Activated CD4-positive, alpha-beta memory T cell treated with anti-CD3 and anti-CD28 coated beads for 36 hours (primary cell): Measurements from ENCODE around the gene DPP10. TPM values are rescaled to one million over a fixed set of nuclear protein-coding genes. Genes with fewer than 3 reads are reported as not detected.

Source experiments
- CTCF ChIA-PET: fragments of 350-600 bp; sonication (Branson Sonifier 250); formaldehyde crosslinking; loops from one replicate; lab custom pipeline; 2021; ENCODE audit warnings: antibody characterized with exemption, inconsistent platforms; lab: Charles Lee
- POLR2A ChIA-PET: fragments of 350-600 bp; sonication (Branson Sonifier 250); formaldehyde crosslinking; loops from one replicate; lab custom pipeline; 2021; ENCODE audit warnings: antibody characterized with exemption; lab: Charles Lee
- DNase-seq: peaks from one replicate; pipeline ENCODE4 v3.0.0-alpha.2; 2020
- H3K27ac Mint-ChIP-seq: one replicate; pipeline ENCODE4 v1.8.0; 2021; ENCODE audit warnings: mixed read lengths
- H3K27me3 Mint-ChIP-seq: one replicate; pipeline ENCODE4 v1.8.0; 2021; ENCODE audit warnings: mixed read lengths
- H3K36me3 Mint-ChIP-seq: one replicate; pipeline ENCODE4 v1.8.0; 2021; ENCODE audit warnings: mixed read lengths
- H3K4me1 Mint-ChIP-seq: one replicate; pipeline ENCODE4 v1.8.0; 2021; ENCODE audit warnings: low read depth, mixed read lengths
- H3K4me3 Mint-ChIP-seq: one replicate; pipeline ENCODE4 v1.8.0; 2021; ENCODE audit warnings: mild to moderate bottlenecking, mixed read lengths
- H3K9me3 Mint-ChIP-seq: one replicate; pipeline ENCODE4 v1.8.0; 2021; ENCODE audit warnings: mixed read lengths
- intact Hi-C: fragments of 100-400 bp; cut with micrococcal nuclease; formaldehyde crosslinking; loops from one replicate; pipeline ENCODE4 v1.15.1; 2023
- total RNA-seq, 2 experiments: library from RNA; stranded (reverse); gene quantifications; one replicate each; pipeline ENCODE4 v1.2.3, GENCODE V29; 2021

The DPP10 gene
- total RNA-seq, 2 experiments from 2014 or later = not detected

- Mint-ChIP-seq H3K4me1 (no peaks in the 10 kb centered on the region), H3K4me3 (no peak overlapping the region), H3K27me3 (no peaks in the 10 kb centered on the region), H3K27ac (no peak overlapping the region), H3K9me3 (peaks cover 8% of the 10 kb centered on the region), H3K36me3 (no peaks in the 10 kb centered on the region)
- ChIA-PET POLR2A (no interaction called here), CTCF (no interaction called here)
- no peak for DNase-seq
- intact Hi-C loops = no loop called here
Measured at GRCh38 chr2:115297056-115297455, 854.6 kb downstream of the DPP10 start.

- no peaks in the 10 kb centered on the region for H3K36me3 Mint-ChIP-seq
- POLR2A ChIA-PET = no interaction called here
- no peak overlapping the region for H3K4me3 Mint-ChIP-seq
Measured at GRCh38 chr2:115299199-115299598, 856.8 kb downstream of the DPP10 start.

GRCh38 chr2:115305712-115306111 is 863.3 kb downstream of the DPP10 start:
- POLR2A ChIA-PET = no interaction called here
- H3K27ac Mint-ChIP-seq = no peak overlapping the region
- H3K4me1 Mint-ChIP-seq = no peaks in the 10 kb centered on the region
- no peak for DNase-seq
- CTCF ChIA-PET = no interaction called here
- H3K9me3 Mint-ChIP-seq = peaks cover 15% of the 10 kb centered on the region
- H3K4me3 Mint-ChIP-seq = no peak overlapping the region
- H3K36me3 Mint-ChIP-seq = no peaks in the 10 kb centered on the region
- H3K27me3 Mint-ChIP-seq = no peaks in the 10 kb centered on the region
- intact Hi-C loops = no loop called here

More at GRCh38 chr2:115299199-115299598, 856.8 kb downstream of the DPP10 start:
- CTCF ChIA-PET = no interaction called here
- Mint-ChIP-seq H3K27ac (no peak overlapping the region), H3K27me3 (no peaks in the 10 kb centered on the region), H3K4me1 (no peaks in the 10 kb centered on the region), H3K9me3 (peaks cover 8% of the 10 kb centered on the region)
- intact Hi-C loops = no loop called here
- no peak for DNase-seq

GRCh38 chr2:115314119-115314518 is 871.7 kb downstream of the DPP10 start:
- intact Hi-C loops = no loop called here
- ChIA-PET CTCF (no interaction called here), POLR2A (no interaction called here)
- Mint-ChIP-seq H3K9me3 (peaks cover 13% of the 10 kb centered on the region), H3K27ac (no peak overlapping the region), H3K27me3 (no peaks in the 10 kb centered on the region), H3K4me3 (no peak overlapping the region), H3K36me3 (no peaks in the 10 kb centered on the region), H3K4me1 (no peaks in the 10 kb centered on the region)
- DNase-seq = no peak

GRCh38 chr2:115327061-115327460 is 884.6 kb downstream of the DPP10 start:
- no peak overlapping the region for H3K27ac Mint-ChIP-seq
- no peaks in the 10 kb centered on the region for H3K4me1 Mint-ChIP-seq
- H3K27me3 Mint-ChIP-seq = no peaks in the 10 kb centered on the region
- ChIA-PET POLR2A (no interaction called here), CTCF (no interaction called here)
- DNase-seq = no peak
- H3K9me3 Mint-ChIP-seq = peaks cover 21% of the 10 kb centered on the region
- intact Hi-C loops = no loop called here
- H3K4me3 Mint-ChIP-seq = no peak overlapping the region
- no peaks in the 10 kb centered on the region for H3K36me3 Mint-ChIP-seq

- no peak overlapping the region for H3K27ac Mint-ChIP-seq
- ChIA-PET CTCF (no interaction called here), POLR2A (no interaction called here)
- DNase-seq = no peak
- H3K4me1 Mint-ChIP-seq = no peaks in the 10 kb centered on the region
- peaks cover 46% of the 10 kb centered on the region for H3K9me3 Mint-ChIP-seq
- no peak overlapping the region for H3K4me3 Mint-ChIP-seq
- no peaks in the 10 kb centered on the region for H3K27me3 Mint-ChIP-seq
- intact Hi-C loops = no loop called here
- no peaks in the 10 kb centered on the region for H3K36me3 Mint-ChIP-seq
Measured at GRCh38 chr2:115359550-115359949, 917.1 kb downstream of the DPP10 start.

GRCh38 chr2:115364093-115364492 is 921.7 kb downstream of the DPP10 start:
- ChIA-PET CTCF (no interaction called here), POLR2A (no interaction called here)
- no peak for DNase-seq
- Mint-ChIP-seq H3K4me3 (no peak overlapping the region), H3K36me3 (no peaks in the 10 kb centered on the region), H3K27me3 (no peaks in the 10 kb centered on the region), H3K27ac (no peak overlapping the region), H3K9me3 (peaks cover 19% of the 10 kb centered on the region), H3K4me1 (no peaks in the 10 kb centered on the region)
- intact Hi-C loops = no loop called here

GRCh38 chr2:115369400-115369799 is 927.0 kb downstream of the DPP10 start:
- intact Hi-C loops = no loop called here
- H3K36me3 Mint-ChIP-seq = no peaks in the 10 kb centered on the region
- H3K9me3 Mint-ChIP-seq = peaks cover 25% of the 10 kb centered on the region
- no peak overlapping the region for H3K27ac Mint-ChIP-seq
- ChIA-PET CTCF (no interaction called here), POLR2A (no interaction called here)
- H3K27me3 Mint-ChIP-seq = no peaks in the 10 kb centered on the region
- no peak for DNase-seq
- no peak overlapping the region for H3K4me3 Mint-ChIP-seq
- no peaks in the 10 kb centered on the region for H3K4me1 Mint-ChIP-seq

- intact Hi-C loops = no loop called here
- H3K27me3 Mint-ChIP-seq = no peaks in the 10 kb centered on the region
- no peak overlapping the region for H3K4me3 Mint-ChIP-seq
- no peaks in the 10 kb centered on the region for H3K36me3 Mint-ChIP-seq
- H3K27ac Mint-ChIP-seq = no peak overlapping the region
- H3K9me3 Mint-ChIP-seq = peaks cover 43% of the 10 kb centered on the region
- no peak for DNase-seq
- ChIA-PET POLR2A (no interaction called here), CTCF (no interaction called here)
- H3K4me1 Mint-ChIP-seq = no peaks in the 10 kb centered on the region
Measured at GRCh38 chr2:115374981-115375380, 932.5 kb downstream of the DPP10 start.

GRCh38 chr2:115384399-115384798 is 942.0 kb downstream of the DPP10 start:
- no peak for DNase-seq
- intact Hi-C loops = no loop called here
- no peaks in the 10 kb centered on the region for H3K27me3 Mint-ChIP-seq
- peaks cover 39% of the 10 kb centered on the region for H3K9me3 Mint-ChIP-seq
- no peaks in the 10 kb centered on the region for H3K4me1 Mint-ChIP-seq
- ChIA-PET CTCF (no interaction called here), POLR2A (no interaction called here)
- no peak overlapping the region for H3K4me3 Mint-ChIP-seq
- no peak overlapping the region for H3K27ac Mint-ChIP-seq
- no peaks in the 10 kb centered on the region for H3K36me3 Mint-ChIP-seq

GRCh38 chr2:115386465-115386864 is 944.0 kb downstream of the DPP10 start:
- ChIA-PET CTCF (no interaction called here), POLR2A (no interaction called here)
- Mint-ChIP-seq H3K9me3 (peaks cover 32% of the 10 kb centered on the region), H3K36me3 (no peaks in the 10 kb centered on the region), H3K4me1 (no peaks in the 10 kb centered on the region), H3K27ac (no peak overlapping the region), H3K27me3 (no peaks in the 10 kb centered on the region), H3K4me3 (no peak overlapping the region)
- DNase-seq = no peak
- intact Hi-C loops = no loop called here

- no peaks in the 10 kb centered on the region for H3K36me3 Mint-ChIP-seq
- H3K4me3 Mint-ChIP-seq = no peak overlapping the region
- peaks cover 25% of the 10 kb centered on the region for H3K9me3 Mint-ChIP-seq
- no peaks in the 10 kb centered on the region for H3K27me3 Mint-ChIP-seq
- ChIA-PET POLR2A (no interaction called here), CTCF (no interaction called here)
- no peak overlapping the region for H3K27ac Mint-ChIP-seq
- DNase-seq = no peak
- intact Hi-C loops = no loop called here
- no peaks in the 10 kb centered on the region for H3K4me1 Mint-ChIP-seq
Measured at GRCh38 chr2:115389024-115389423, 946.6 kb downstream of the DPP10 start.

GRCh38 chr2:115389898-115390565 is 947.6 kb downstream of the DPP10 start:
- no peaks in the 10 kb centered on the region for H3K4me1 Mint-ChIP-seq
- no peaks in the 10 kb centered on the region for H3K27me3 Mint-ChIP-seq
- intact Hi-C loops = no loop called here
- ChIA-PET CTCF (no interaction called here), POLR2A (no interaction called here)
- H3K27ac Mint-ChIP-seq = no peak overlapping the region
- H3K9me3 Mint-ChIP-seq = peaks cover 20% of the 10 kb centered on the region
- no peak overlapping the region for H3K4me3 Mint-ChIP-seq
- H3K36me3 Mint-ChIP-seq = no peaks in the 10 kb centered on the region
- no peak for DNase-seq
